Uterus (tissue), 2 donors: ENCODE results near the gene TNFRSF4.

Experiments used
- POLR2A ChIP-seq, 2 donors: fragments of 450-650 bp; IDR thresholded peaks; one replicate each; pipeline ENCODE4 v1.6.1; 2016; ENCODE audit warnings: antibody characterized with exemption in 2 of 2, mild to moderate bottlenecking in 1 of 2, moderate library complexity in 1 of 2
- TF ChIP-seq, protein P1 (sequence below), 4 experiments: fragments of 200-600 bp in 2 of 4; fragments of 450-650 bp in 2 of 4; sonication (generic) in 2 of 4; IDR thresholded peaks; one replicate each; pipeline ENCODE4 v1.5.1; 2016 to 2019; ENCODE audit warnings: antibody characterized with exemption in 4 of 4, mild to moderate bottlenecking in 2 of 4, moderate library complexity in 1 of 4

DNA sequence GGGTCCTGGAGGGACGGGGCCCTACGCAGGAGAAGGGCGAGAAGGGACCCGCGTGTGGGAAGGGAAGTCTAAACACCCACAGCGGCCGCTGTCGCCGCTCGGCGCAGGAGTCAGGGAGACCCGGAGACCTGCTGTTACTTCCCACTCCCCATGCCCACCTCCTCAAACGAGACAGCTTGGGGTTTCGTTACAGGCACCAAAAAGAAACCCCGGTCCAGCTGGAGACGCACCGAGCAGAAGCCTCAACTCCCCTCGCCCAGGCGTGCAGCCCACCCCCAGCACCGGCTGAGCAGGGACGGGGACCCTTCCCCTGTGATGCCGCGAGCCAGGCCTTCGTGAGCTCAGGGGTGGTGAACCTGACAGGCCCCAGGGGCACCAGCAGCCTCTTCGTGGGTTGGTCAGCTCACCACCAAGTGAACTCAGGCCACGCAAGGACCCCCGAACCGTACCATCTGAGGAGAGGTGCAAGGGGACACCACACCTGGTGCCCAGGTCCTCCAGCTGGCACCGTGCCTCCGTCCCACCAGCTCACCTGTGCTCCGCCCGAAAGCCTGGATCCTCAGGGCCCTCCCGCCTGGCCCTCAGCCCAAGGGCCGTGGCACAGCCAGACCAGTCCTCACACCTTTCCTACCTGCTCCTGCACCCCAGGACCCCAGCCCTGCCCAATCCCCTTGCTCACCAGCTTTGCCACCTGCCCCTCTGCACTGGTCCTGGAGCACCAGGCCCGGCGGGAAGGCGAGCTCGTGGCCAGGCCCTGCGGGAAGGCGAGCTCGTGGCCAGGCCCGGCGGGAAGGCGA lies 12.8 kb upstream of the TNFRSF4 start:
- no peak for TF ChIP-seq POLR2A (IDR thresholded peaks at IDR 0.05)
- TF ChIP-seq, protein P1, sequence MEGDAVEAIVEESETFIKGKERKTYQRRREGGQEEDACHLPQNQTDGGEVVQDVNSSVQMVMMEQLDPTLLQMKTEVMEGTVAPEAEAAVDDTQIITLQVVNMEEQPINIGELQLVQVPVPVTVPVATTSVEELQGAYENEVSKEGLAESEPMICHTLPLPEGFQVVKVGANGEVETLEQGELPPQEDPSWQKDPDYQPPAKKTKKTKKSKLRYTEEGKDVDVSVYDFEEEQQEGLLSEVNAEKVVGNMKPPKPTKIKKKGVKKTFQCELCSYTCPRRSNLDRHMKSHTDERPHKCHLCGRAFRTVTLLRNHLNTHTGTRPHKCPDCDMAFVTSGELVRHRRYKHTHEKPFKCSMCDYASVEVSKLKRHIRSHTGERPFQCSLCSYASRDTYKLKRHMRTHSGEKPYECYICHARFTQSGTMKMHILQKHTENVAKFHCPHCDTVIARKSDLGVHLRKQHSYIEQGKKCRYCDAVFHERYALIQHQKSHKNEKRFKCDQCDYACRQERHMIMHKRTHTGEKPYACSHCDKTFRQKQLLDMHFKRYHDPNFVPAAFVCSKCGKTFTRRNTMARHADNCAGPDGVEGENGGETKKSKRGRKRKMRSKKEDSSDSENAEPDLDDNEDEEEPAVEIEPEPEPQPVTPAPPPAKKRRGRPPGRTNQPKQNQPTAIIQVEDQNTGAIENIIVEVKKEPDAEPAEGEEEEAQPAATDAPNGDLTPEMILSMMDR (IDR thresholded peaks at IDR 0.05), result no peak
